HCT116 (cell line): Measurements from ENCODE around the gene GJB2. TPM values are rescaled to one million over a fixed set of nuclear protein-coding genes. Genes with fewer than 3 reads are reported as not detected.

ENCODE experiments used
- ATAC-seq: fragments of 200-7000 bp; cut with Tn5 transposase; 2 replicates; pipeline ENCODE4 v1.9.1; 2020; ENCODE audit warnings: mild to moderate bottlenecking, moderate library complexity
- BruUV-seq: library from RNA; stranded (reverse); fragments of 400-500 nt; replicated peaks from 2 replicates; lab custom pipeline; 2021; lab: Mats Ljungman, UMichigan
- CTCF ChIA-PET: fragments of 300-600 bp; sonication (Branson Sonifier 250); formaldehyde crosslinking; loops from one replicate; lab custom pipeline; 2021; ENCODE audit warnings: antibody characterized with exemption; lab: Charles Lee
- POLR2A ChIA-PET: fragments of 300-600, 350-600 bp; sonication (Branson Sonifier 250); formaldehyde crosslinking; loops from one replicate; lab custom pipeline; 2021; ENCODE audit warnings: antibody characterized with exemption; lab: Charles Lee
- RAD21 ChIA-PET, 2 experiments: fragments of 300-600 bp; sonication (Branson Sonifier 250); formaldehyde crosslinking; loops; one replicate each; lab custom pipeline; 2023; ENCODE audit warnings: low total read pairs in 2 of 2; ENCODE audit not compliant: uncharacterized antibody in 2 of 2, unreplicated experiment in 2 of 2, low non-redundant PET in 1 of 2; lab: Charles Lee
- DNase-seq: peaks from one replicate; pipeline ENCODE4 v3.0.0-alpha.2; 2010; ENCODE audit warnings: low read depth, low spot score
- H2AFZ ChIP-seq: fragments of 200-600 bp; shearing (Covaris generic), sonication (generic); 2 replicates; pipeline ENCODE4 v1.6.1; 2017; ENCODE audit warnings: low read depth, mixed run types, mixed read lengths, antibody characterized with exemption, low read length; ENCODE audit not compliant: poor library complexity, severe bottlenecking
- H3K27ac ChIP-seq: 2 replicates; pipeline ENCODE4 v1.5.1; 2012; ENCODE audit warnings: low read depth, low read length
- H3K27me3 ChIP-seq: fragments of 200-600 bp; sonication (generic); 2 replicates; pipeline ENCODE4 v1.6.1; 2016; ENCODE audit warnings: mixed run types, low read length, mixed read lengths; ENCODE audit not compliant: insufficient read depth
- H3K36me3 ChIP-seq, 2 experiments: fragments of 200-500 bp in 1 of 2; fragments of 200-600 bp in 1 of 2; sonication (Bioruptor generic) in 1 of 2; sonication (generic) in 1 of 2; 2 replicates each; pipeline versions ENCODE4 v1.5.1 to v1.6.1; 2014 to 2016; ENCODE audit warnings: low read length in 2 of 2, inconsistent platforms in 1 of 2, mixed read lengths in 1 of 2, mixed run types in 1 of 2; ENCODE audit not compliant: insufficient read depth in 2 of 2, control insufficient read depth in 1 of 2
- H3K4me1 ChIP-seq, 2 experiments: fragments of 200-600 bp in 1 of 2; sonication (generic) in 1 of 2; 2 replicates each; pipeline versions ENCODE4 v1.5.1 to v1.6.1; 2012 to 2017; ENCODE audit warnings: low read length in 2 of 2, inconsistent platforms in 1 of 2, mild to moderate bottlenecking in 1 of 2, mixed read lengths in 1 of 2, mixed run types in 1 of 2, moderate library complexity in 1 of 2; ENCODE audit not compliant: insufficient read depth in 2 of 2, control insufficient read depth in 1 of 2
- H3K4me2 ChIP-seq: fragments of 200-600 bp; sonication (generic); 2 replicates; pipeline ENCODE4 v1.6.1; 2017; ENCODE audit warnings: mixed run types, low read length, mixed read lengths
- H3K4me3 ChIP-seq, 2 experiments: fragments of 200-600 bp in 1 of 2; sonication (generic) in 1 of 2; replicated peaks in 1 of 2; 2 replicates each; pipeline ENCODE4 v1.5.1; 2011 to 2016; ENCODE audit warnings: low read length in 2 of 2, control low read depth in 1 of 2, low read depth in 1 of 2, mild to moderate bottlenecking in 1 of 2, mixed read lengths in 1 of 2, mixed run types in 1 of 2
- H3K79me2 ChIP-seq: fragments of 200-600 bp; sonication (generic); 2 replicates; pipeline ENCODE4 v1.6.1; 2017; ENCODE audit warnings: mild to moderate bottlenecking, mixed run types, low read length, moderate library complexity, mixed read lengths; ENCODE audit not compliant: insufficient read depth
- H3K9ac ChIP-seq: fragments of 200-600 bp; sonication (generic); 2 replicates; pipeline ENCODE4 v1.6.1; 2016; ENCODE audit warnings: low read length, mixed read lengths
- H3K9me2 ChIP-seq: fragments of 200-600 bp; sonication (generic), shearing (Covaris generic); 2 replicates; pipeline ENCODE4 v1.6.1; 2017; ENCODE audit warnings: mixed run types, mild to moderate bottlenecking, moderate library complexity; ENCODE audit not compliant: insufficient read depth
- H3K9me3 ChIP-seq, 2 experiments: fragments of 200-500 bp in 1 of 2; fragments of 200-600 bp in 1 of 2; sonication (Bioruptor generic) in 1 of 2; sonication (generic) in 1 of 2; 2 replicates each; pipeline ENCODE4 v1.6.1; 2014 to 2017; ENCODE audit warnings: low read length in 2 of 2, mixed read lengths in 2 of 2, inconsistent platforms in 1 of 2, low read depth in 1 of 2, mild to moderate bottlenecking in 1 of 2, mixed run types in 1 of 2, moderate library complexity in 1 of 2; ENCODE audit not compliant: control insufficient read depth in 1 of 2, insufficient read depth in 1 of 2
- H4K20me1 ChIP-seq: fragments of 200-600 bp; sonication (generic), shearing (Covaris generic); 2 replicates; pipeline ENCODE4 v1.6.1; 2017; ENCODE audit warnings: mixed run types, mild to moderate bottlenecking, moderate library complexity; ENCODE audit not compliant: insufficient read depth
- ATF3 ChIP-seq: IDR thresholded peaks from 2 replicates; pipeline ENCODE4 v1.6.1; 2012
- EZH2 ChIP-seq: fragments of 200-600 bp; sonication (generic); IDR thresholded peaks from 2 replicates; pipeline ENCODE4 v1.6.1; 2017; ENCODE audit warnings: antibody characterized with exemption, mixed run types
- FOSL1 ChIP-seq: IDR thresholded peaks from 2 replicates; pipeline ENCODE4 v1.6.1; 2012; ENCODE audit warnings: low read depth
- RAD21 ChIP-seq: IDR thresholded peaks from 2 replicates; pipeline ENCODE4 v1.6.1; 2012; ENCODE audit warnings: low read depth, mild to moderate bottlenecking
- SIN3A ChIP-seq: IDR thresholded peaks from 2 replicates; pipeline ENCODE4 v1.6.1; 2012; ENCODE audit warnings: low read depth
- YY1 ChIP-seq: IDR thresholded peaks from 2 replicates; pipeline ENCODE4 v1.6.1; 2011; ENCODE audit warnings: low read length, low read depth, moderate library complexity, mild to moderate bottlenecking; ENCODE audit not compliant: insufficient replicate concordance; ENCODE audit errors: extremely low read depth
- ZBTB33 ChIP-seq: IDR thresholded peaks from 2 replicates; pipeline ENCODE4 v1.6.1; 2011; ENCODE audit warnings: mild to moderate bottlenecking, low read length, moderate library complexity; ENCODE audit not compliant: insufficient replicate concordance; ENCODE audit errors: extremely low read depth
- intact Hi-C: fragments of 100-400 bp; cut with micrococcal nuclease; formaldehyde crosslinking; loops from 2 replicates; pipeline ENCODE4 v1.10.0; 2022
- total RNA-seq: library from RNA; stranded (reverse); gene quantifications from one replicate; pipeline ENCODE4 v1.2.1, GENCODE V29; 2021; ENCODE audit not compliant: unreplicated experiment

GJB2 gene
- total RNA-seq, 1 experiment from 2014 or later = 44.7 TPM

DNA sequence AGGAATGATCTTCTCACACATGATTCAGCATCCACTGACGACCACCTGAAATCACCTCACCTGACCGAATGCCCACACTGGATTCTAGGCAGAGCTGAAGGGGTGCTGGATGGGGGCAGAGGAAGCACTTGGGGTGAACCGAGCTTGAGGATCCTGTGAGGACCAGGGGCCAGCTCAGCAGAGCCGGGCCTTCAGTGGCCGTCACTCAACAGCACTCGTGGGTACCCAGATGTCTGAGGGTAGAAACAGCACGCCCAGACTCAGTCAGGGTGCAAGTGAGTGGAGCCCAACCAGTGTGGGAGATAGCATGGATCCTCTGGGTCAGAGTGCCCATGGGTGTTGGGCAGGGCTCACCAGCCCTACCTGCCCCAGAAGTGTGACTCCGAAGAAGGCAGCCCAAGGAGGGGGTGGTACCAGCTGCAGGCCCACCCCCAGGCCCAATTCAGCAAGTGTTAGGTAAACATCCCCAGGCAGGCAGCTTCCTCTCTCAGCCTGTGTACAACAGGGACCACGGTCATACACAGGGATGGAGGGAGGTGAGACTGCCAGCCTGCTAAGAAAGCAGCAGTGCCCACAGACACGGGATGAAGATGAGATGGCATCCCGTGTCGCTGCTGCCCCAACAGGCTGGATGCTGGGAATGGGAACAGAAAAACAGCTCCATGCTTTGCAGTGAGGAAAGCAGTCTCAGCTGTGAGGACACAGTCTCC, 48.4 kb downstream of the GJB2 start:
- Histone ChIP-seq H3K9me3 (no peaks in the 10 kb centered on the region), H3K27ac (no peak overlapping the region), H3K36me3 (no peaks in the 10 kb centered on the region), H3K4me3 (no peak overlapping the region), H2AFZ (no peak overlapping the region), H3K9ac (no peak overlapping the region), H3K9me2 (no peaks in the 10 kb centered on the region), H3K27me3 (no peaks in the 10 kb centered on the region), H3K4me2 (no peak overlapping the region), H3K79me2 (no peaks in the 10 kb centered on the region), H3K4me1 (no peaks in the 10 kb centered on the region), H4K20me1 (no peaks in the 10 kb centered on the region)
- ATAC-seq (no peak), DNase-seq (no peak)
- no peak for TF ChIP-seq ATF3
- TF ChIP-seq RAD21 = no peak
- TF ChIP-seq SIN3A = no peak
- TF ChIP-seq ZBTB33 = no peak
- TF ChIP-seq YY1 = no peak
- no peak for TF ChIP-seq FOSL1
- TF ChIP-seq EZH2 = no peak
- no TSS peak for BruUV-seq
- intact Hi-C loops = no loop called here
- ChIA-PET POLR2A (no interaction called here), RAD21 (no interaction called here), CTCF (interaction anchor here (2.1 kb wide), 1 partner anchor 16 kb away, joined by 6 read pairs; no protein-coding TSS in a partner anchor)
